Neural cell (in vitro differentiated cells): ENCODE results near the gene PTPRD. TPM values are rescaled to one million over a fixed set of nuclear protein-coding genes. Genes with fewer than 3 reads are reported as not detected.

ENCODE experiments used
- H2AFZ ChIP-seq: fragments of 200-600, 300-800 bp; sonication (generic), shearing (Covaris generic); 2 replicates; pipeline ENCODE4 v1.6.0; 2014; ENCODE audit warnings: low read depth, mild to moderate bottlenecking, antibody characterized with exemption, low read length, moderate library complexity
- H3F3A ChIP-seq: fragments of 200-600 bp; shearing (Covaris generic); 2 replicates; pipeline ENCODE4 v1.6.1; 2016; ENCODE audit warnings: mild to moderate bottlenecking, moderate library complexity, mixed read lengths, antibody characterized with exemption, low read length; ENCODE audit not compliant: insufficient read depth, poor library complexity, severe bottlenecking
- H3K27ac ChIP-seq: fragments of 200-600, 300-800 bp; sonication (generic), shearing (Covaris generic); 2 replicates; pipeline ENCODE4 v1.5.1; 2014; ENCODE audit warnings: mild to moderate bottlenecking, low read length, moderate library complexity
- H3K27me3 ChIP-seq: fragments of 300-800, 200-600 bp; sonication (generic), shearing (Covaris generic); 2 replicates; pipeline ENCODE4 v1.6.0; 2014; ENCODE audit warnings: mild to moderate bottlenecking, low read depth, low read length, moderate library complexity; ENCODE audit not compliant: insufficient read depth
- H3K36me3 ChIP-seq: fragments of 300-800, 200-600 bp; sonication (generic), shearing (Covaris generic); 2 replicates; pipeline ENCODE4 v1.5.1; 2014; ENCODE audit warnings: mild to moderate bottlenecking, antibody characterized with exemption, low read length, moderate library complexity; ENCODE audit not compliant: insufficient read depth
- H3K4me2 ChIP-seq: fragments of 300-800, 200-600 bp; sonication (generic), shearing (Covaris generic); 2 replicates; pipeline ENCODE4 v1.6.0; 2014; ENCODE audit warnings: mild to moderate bottlenecking, low read length
- H3K4me3 ChIP-seq: fragments of 300-800, 200-600 bp; sonication (generic), shearing (Covaris generic); 2 replicates; pipeline ENCODE4 v1.5.1; 2014; ENCODE audit warnings: mild to moderate bottlenecking, low read length, moderate library complexity
- H3K79me2 ChIP-seq: fragments of 200-600 bp; shearing (Covaris generic); replicated peaks from 2 replicates; pipeline ENCODE4 v1.6.0; 2014; ENCODE audit warnings: mild to moderate bottlenecking, low read length, moderate library complexity; ENCODE audit not compliant: insufficient read depth
- H3K9ac ChIP-seq: fragments of 300-800, 200-600 bp; sonication (generic), shearing (Covaris generic); 2 replicates; pipeline ENCODE4 v1.6.1; 2016; ENCODE audit warnings: mild to moderate bottlenecking, low read length, mixed read lengths
- H3K9me2 ChIP-seq: fragments of 200-600 bp; shearing (Covaris generic); 2 replicates; pipeline ENCODE4 v1.6.1; 2016; ENCODE audit warnings: mild to moderate bottlenecking, low read length, mixed read lengths; ENCODE audit not compliant: insufficient read depth
- H3K9me3 ChIP-seq: fragments of 200-600, 300-800 bp; sonication (generic), shearing (Covaris generic); 2 replicates; pipeline ENCODE4 v1.6.1; 2016; ENCODE audit warnings: mild to moderate bottlenecking, mixed run types, low read length, moderate library complexity, mixed read lengths
- H4K20me1 ChIP-seq: fragments of 200-600 bp; shearing (Covaris generic); 2 replicates; pipeline ENCODE4 v1.6.1; 2016; ENCODE audit warnings: mild to moderate bottlenecking, mixed run types; ENCODE audit not compliant: insufficient read depth
- CTCF ChIP-seq: fragments of 450-650 bp; IDR thresholded peaks from 2 replicates; pipeline ENCODE4 v1.5.1; 2014; ENCODE audit warnings: antibody characterized with exemption, mild to moderate bottlenecking, moderate library complexity; ENCODE audit not compliant: poor library complexity, severe bottlenecking
- EP300 ChIP-seq: fragments of 450-650 bp; conservative IDR thresholded peaks from 2 replicates; pipeline ENCODE4 v1.6.1; 2014; ENCODE audit warnings: antibody characterized with exemption, mild to moderate bottlenecking, moderate library complexity; ENCODE audit not compliant: poor library complexity, severe bottlenecking
- EZH2 ChIP-seq: fragments of 200-600, 300-800 bp; shearing (Covaris generic), sonication (generic); IDR thresholded peaks from 2 replicates; pipeline ENCODE4 v1.6.1; 2014; ENCODE audit warnings: antibody characterized with exemption, low read length, borderline replicate concordance, mild to moderate bottlenecking; ENCODE audit not compliant: insufficient read depth, poor library complexity, severe bottlenecking
- MXI1 ChIP-seq: fragments of 450-650 bp; conservative IDR thresholded peaks from 2 replicates; pipeline ENCODE4 v1.6.1; 2014; ENCODE audit warnings: antibody characterized with exemption, mild to moderate bottlenecking; ENCODE audit not compliant: poor library complexity, severe bottlenecking
- POLR2AphosphoS5 ChIP-seq: IDR thresholded peaks from 2 replicates; pipeline ENCODE4 v1.6.1; 2012
- RAD21 ChIP-seq: fragments of 450-650 bp; conservative IDR thresholded peaks from 2 replicates; pipeline ENCODE4 v1.6.1; 2014; ENCODE audit warnings: antibody characterized with exemption, mild to moderate bottlenecking, moderate library complexity
- REST ChIP-seq: IDR thresholded peaks from 2 replicates; pipeline ENCODE4 v1.6.1; 2012; ENCODE audit warnings: borderline replicate concordance
- SMC3 ChIP-seq: fragments of 450-650 bp; conservative IDR thresholded peaks from 2 replicates; pipeline ENCODE4 v1.6.1; 2014; ENCODE audit warnings: antibody characterized with exemption, mild to moderate bottlenecking, moderate library complexity; ENCODE audit not compliant: poor library complexity
- TAF1 ChIP-seq: IDR thresholded peaks from 2 replicates; pipeline ENCODE4 v1.6.1; 2012; ENCODE audit warnings: low read depth
- polyA plus RNA-seq: library from polyadenylated mRNA; depleted of rRNA; stranded (reverse); fragments of >200 nt; gene quantifications from 2 replicates; pipeline ENCODE4 v1.2.3, GENCODE V29; 2014

Gene PTPRD
- polyA plus RNA-seq, 1 donor from 2014 or later: 143 TPM

- no peaks in the 10 kb centered on the region for H3K27me3 ChIP-seq
- no peak overlapping the region for H3K27ac ChIP-seq
- H3K9me2 ChIP-seq: no peaks in the 10 kb centered on the region
- TF ChIP-seq SMC3 (no peak), CTCF (no peak), TAF1 (no peak), EZH2 (no peak), RAD21 (no peak), EP300 (no peak), REST (no peak), MXI1 (no peak), POLR2AphosphoS5 (no peak)
- H3K79me2 ChIP-seq: peaks cover 30% of the 10 kb centered on the region
- H3K36me3 ChIP-seq: no peaks in the 10 kb centered on the region
- H3K9me3 ChIP-seq: no peaks in the 10 kb centered on the region
- no peaks in the 10 kb centered on the region for H4K20me1 ChIP-seq
- H2AFZ ChIP-seq: no peak overlapping the region
- H3K9ac ChIP-seq: no peak overlapping the region
- no peak overlapping the region for H3K4me2 ChIP-seq
- H3F3A ChIP-seq: no peaks in the 10 kb centered on the region
- no peak overlapping the region for H3K4me3 ChIP-seq
Observed at GRCh38 chr9:8648271-8648845, 1964.4 kb downstream of the PTPRD start.

- Histone ChIP-seq H3K9me3 (no peaks in the 10 kb centered on the region), H3F3A (no peaks in the 10 kb centered on the region), H3K27me3 (no peaks in the 10 kb centered on the region), H3K79me2 (peaks cover 29% of the 10 kb centered on the region), H3K9ac (no peak overlapping the region), H3K27ac (no peak overlapping the region), H3K4me2 (no peak overlapping the region), H3K4me3 (no peak overlapping the region), H2AFZ (no peak overlapping the region), H3K9me2 (no peaks in the 10 kb centered on the region), H3K36me3 (no peaks in the 10 kb centered on the region), H4K20me1 (no peaks in the 10 kb centered on the region)
- no peak for TF ChIP-seq MXI1
- TF ChIP-seq REST: no peak
- TF ChIP-seq EZH2: no peak
- TF ChIP-seq EP300: no peak
Observed at GRCh38 chr9:8647824-8648223, 1965.0 kb downstream of the PTPRD start.
